22Rv1 (cell line): ENCODE measurements around the gene POC1A.

ENCODE experiments used
- ZFX ChIP-seq: fragments of 450-650 bp; IDR thresholded peaks from 2 replicates; pipeline ENCODE4 v1.6.1; 2017; ENCODE audit warnings: antibody characterized with exemption, borderline replicate concordance
- TF ChIP-seq, protein P1 (sequence below): fragments of 450-650 bp; IDR thresholded peaks from 2 replicates; pipeline ENCODE4 v1.5.1; 2017; ENCODE audit warnings: mild to moderate bottlenecking

DNA sequence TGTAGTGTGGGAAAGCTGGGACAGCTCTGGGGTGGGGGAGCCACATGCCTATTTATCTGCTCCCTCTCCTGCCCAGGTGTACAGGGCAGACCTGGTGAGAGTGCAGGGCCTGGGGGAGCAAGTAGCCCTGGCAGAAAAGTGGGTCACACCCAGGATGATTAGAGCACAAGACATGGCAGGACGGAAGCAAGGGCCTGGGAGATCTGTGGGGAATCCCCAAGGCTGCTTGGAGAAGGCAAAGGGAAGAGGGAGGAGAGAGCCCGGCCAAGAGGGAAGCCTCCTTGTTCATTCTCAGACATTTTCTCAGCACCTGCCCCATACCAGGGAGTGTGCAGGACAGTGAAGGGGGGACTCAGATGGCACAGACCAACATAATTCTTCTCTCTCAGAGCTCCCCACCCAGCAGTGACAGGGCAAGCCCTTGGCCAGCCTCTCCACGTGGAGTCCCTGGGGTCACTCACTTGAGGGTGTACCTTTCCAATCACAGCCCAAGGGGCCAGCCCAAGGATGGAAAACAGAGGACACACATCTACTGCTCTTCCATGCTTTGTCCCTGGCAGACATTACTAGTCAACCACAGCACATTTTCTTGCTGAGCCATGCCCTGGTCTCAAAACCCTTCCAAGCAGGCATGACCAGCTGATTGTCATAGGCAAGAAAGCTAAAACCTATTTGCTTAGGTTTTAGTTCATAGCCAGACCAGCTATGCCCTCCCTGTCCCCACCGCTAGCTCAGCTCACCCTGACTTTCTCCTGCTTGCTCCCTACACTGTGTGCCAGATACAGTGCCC is 92.9 kb downstream of the POC1A start:
- TF ChIP-seq, protein P1, sequence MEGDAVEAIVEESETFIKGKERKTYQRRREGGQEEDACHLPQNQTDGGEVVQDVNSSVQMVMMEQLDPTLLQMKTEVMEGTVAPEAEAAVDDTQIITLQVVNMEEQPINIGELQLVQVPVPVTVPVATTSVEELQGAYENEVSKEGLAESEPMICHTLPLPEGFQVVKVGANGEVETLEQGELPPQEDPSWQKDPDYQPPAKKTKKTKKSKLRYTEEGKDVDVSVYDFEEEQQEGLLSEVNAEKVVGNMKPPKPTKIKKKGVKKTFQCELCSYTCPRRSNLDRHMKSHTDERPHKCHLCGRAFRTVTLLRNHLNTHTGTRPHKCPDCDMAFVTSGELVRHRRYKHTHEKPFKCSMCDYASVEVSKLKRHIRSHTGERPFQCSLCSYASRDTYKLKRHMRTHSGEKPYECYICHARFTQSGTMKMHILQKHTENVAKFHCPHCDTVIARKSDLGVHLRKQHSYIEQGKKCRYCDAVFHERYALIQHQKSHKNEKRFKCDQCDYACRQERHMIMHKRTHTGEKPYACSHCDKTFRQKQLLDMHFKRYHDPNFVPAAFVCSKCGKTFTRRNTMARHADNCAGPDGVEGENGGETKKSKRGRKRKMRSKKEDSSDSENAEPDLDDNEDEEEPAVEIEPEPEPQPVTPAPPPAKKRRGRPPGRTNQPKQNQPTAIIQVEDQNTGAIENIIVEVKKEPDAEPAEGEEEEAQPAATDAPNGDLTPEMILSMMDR, result no peak
- no peak for TF ChIP-seq ZFX
